ENCODE measurements around the gene NCAN. TPM values are rescaled to one million over a fixed set of nuclear protein-coding genes. Genes with fewer than 3 reads are reported as not detected.
A peak's percentile ranks its signal among the peaks of the same experiment; 100 is the strongest.
"Not testable (repeated sequence)": the region's sequence is repeated elsewhere in the genome, so short reads cannot be mapped to it uniquely, and the experiment has no call there.

Gene NCAN
- under 1 TPM; 0.04 to 0.84 (median 0.10) TPM for polyA plus RNA-seq (ENCODE audit: insufficient read length in 10 of 10)
- long read RNA-seq, donor 1 = 0 reads
- long read RNA-seq, donor 2 = 0 reads
- long read RNA-seq, donor 3 = 0 reads
- long read RNA-seq, donor 4 = 0 reads
- long read RNA-seq, donor 5 = 0 reads
- long read RNA-seq, donor 6 = 0 reads
- long read RNA-seq, donor 7 = 0 reads
- long read RNA-seq, donor 8 = 0 reads
- long read RNA-seq, donor 9 = 0 reads

DNA sequence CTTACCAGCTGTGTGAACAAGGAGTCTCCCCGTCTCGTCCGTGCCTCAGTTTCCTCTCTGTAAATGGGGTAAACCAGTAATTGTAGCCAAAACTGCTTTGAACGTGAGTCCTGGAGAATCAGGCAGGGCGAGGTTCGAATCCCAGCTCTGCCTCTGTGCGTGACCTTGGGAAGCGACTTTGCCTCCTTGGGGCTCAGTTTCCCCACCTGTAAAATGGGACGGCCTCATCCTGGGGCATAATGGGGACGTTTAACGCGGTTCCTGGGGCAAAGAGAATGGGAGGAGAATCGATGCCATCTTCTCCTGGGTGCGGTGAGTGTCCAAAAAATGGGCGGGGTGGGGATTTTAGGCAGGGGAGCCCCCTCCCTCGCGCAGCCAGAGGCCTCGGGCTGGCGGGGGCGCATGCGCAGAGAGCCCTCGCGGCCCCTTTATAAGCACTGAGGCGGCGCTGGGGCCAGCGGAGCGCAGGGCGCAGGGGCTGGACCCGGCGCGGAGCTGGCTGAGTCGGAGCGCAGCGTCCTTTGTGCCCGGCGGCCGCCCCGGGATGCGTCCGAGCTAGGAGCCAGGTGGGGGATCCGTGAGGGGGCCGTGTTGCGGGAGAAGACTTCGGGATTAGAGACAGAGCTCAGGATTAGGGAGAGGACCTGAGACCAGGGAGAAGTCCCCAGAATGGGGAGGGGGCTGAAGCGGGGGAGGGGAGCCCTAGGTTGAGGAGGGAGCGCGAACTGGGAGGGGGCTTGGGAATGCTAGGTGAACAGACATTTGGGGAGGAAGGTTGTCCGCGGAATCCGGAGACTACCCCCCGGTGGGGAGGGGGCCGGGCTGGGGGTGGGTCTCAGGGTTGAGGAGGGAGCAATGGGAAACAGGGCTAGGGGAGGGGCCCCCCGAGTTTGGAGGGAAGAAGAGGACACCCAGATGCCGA lies at the start of gene NCAN:
Gene NCAN, plus strand, starts transcription at position 460 of the 922 bp plus-strand sequence. CDS start 4,996 bp downstream, outside the sequence.
- no peak for DNase-seq

DNA sequence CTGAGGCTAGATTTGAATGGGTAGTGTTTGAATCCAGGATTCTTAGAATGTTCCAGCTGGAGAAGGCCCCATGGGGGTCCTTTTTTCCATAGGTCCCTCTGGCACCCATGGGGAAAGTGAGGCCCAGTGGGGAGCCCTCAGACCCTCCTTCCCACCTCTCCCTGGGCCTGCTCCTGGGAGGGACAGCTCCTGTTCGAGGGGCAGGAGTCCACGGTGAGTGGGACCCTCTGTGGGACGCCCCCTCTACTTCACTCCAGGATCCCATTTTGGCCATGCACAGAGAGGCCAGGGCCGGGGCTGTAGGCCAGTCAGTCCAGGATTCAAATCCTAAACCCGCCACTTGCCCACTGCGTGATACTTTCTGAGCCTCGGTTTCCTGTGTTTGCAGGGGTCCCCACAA lies 49.3 kb upstream of the NCAN start:
- DNase-seq = no peak

DNA sequence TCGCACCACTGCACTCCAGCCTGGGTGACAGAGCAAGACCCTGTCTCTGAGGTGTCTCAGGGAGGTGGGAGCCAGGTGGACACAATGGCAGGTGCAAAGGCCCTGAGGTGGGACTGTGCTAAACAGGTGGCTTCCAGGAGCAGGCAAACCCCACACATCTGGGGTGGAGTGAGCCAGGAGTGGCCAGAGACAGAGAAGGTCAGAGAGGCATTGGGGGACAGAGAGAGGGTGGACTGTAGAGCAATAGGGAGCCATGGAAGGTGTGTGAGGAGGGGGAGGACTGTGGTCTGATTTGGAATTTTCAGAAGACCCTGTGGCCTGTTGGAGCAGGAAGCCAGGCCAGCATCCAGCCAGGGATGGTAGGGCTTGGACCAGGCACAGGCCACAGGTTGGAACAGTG lies 46.4 kb upstream of the NCAN start:
- DNase-seq = no peak

DNA sequence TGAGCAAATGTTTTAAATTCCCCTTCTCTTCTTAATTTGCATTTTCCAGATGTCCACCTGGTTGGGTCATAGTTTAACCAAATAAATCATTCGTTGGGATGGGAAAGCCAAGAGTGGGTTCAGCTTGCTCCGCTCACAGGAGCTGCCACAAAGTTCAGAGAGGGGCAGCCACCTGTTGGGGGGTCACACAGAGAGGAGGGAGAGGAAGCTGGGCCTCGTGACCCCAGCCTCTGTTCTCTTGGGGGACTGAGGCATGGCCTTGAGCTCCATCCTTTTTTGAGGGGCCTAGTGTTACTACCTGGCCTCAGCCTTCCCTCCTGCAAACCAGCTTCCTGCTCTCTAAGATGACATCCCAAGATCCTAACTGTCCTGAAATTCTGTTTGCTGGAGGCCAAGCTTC lies 44.1 kb upstream of the NCAN start:
- DNase-seq = no peak

DNA sequence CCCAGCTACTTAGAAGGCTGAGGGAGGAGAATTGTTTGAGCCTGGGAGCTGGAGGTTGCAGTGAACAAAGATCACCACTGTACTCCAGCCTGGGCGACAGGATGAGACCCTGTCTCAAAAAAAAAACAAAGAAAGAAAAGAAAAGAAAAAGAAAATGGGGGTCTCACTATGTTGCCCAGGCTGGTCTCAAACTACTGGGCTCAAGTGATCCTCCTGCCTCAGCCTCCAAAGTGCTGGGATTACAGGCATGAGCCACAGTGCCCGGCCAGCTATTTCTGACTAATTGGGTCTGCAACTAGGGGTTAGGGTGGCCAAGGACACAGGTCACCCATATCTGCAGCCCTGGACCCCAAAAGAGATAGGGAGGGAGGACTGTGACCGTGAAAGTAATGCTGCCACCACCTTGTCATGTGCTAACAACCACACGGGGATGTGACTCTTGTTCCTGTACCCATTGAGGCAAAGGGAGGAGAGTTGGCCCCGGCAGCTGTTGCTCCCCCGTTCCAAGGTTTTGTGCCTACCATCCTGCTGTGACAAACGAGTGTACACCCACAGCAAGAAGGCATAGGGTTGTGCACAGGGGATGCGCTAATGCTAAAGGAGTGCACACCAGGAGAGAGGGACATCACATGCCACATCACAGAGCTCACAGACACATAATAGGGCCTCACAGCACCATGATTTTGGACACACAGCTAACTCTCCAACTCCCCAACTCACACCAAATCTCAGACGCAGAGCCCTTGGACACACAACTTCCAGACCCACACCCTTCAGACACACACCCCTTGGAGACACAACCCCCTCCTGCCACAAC lies 42.3 kb upstream of the NCAN start:
- DNase-seq = no peak

DNA sequence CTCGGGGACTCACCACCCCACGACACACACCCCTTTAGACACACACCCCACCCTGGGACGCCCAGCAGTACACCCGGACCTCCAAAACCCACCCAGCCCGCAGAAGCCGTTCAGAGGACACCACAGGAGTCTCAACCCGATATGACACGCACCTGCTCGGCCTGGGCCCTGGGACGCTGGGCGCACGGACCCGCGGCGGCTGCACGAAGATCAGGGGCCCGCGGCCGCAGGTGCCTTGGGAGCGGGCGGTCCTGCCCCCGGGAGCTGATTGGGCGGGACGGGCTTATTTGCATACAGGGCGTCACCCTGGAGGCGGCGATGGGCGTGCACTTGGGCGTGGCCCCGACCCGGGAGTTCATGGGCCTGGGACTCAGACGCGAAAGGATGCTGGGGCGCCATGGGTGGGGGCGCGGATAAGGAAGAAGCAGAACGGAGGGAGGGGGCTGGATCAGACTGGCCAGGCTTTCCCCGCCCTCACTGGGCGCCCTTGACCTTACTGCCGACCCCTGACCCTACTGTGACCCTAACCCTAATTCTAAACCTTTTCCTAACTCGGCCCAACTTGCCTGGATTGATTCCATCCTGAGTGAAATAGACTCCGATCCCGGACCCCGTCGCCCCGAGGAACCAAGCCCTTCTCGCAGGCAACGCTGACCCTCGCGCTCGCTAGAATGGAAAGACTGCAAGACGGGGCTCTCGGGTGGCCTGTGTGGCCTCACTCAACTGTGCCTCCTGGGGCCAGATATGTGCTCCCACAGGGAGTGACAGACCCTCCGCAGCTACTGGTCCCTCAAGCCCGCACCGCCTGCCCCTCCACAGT lies 41.5 kb upstream of the NCAN start, which contains the start of gene MEF2B:
Gene MEF2B, minus strand, starts transcription at position 211 of the 820 bp plus-strand sequence. CDS start 19,528 bp downstream, outside the sequence.
- DNase-seq = peak; percentile 45 to 72 (median 61)

DNA sequence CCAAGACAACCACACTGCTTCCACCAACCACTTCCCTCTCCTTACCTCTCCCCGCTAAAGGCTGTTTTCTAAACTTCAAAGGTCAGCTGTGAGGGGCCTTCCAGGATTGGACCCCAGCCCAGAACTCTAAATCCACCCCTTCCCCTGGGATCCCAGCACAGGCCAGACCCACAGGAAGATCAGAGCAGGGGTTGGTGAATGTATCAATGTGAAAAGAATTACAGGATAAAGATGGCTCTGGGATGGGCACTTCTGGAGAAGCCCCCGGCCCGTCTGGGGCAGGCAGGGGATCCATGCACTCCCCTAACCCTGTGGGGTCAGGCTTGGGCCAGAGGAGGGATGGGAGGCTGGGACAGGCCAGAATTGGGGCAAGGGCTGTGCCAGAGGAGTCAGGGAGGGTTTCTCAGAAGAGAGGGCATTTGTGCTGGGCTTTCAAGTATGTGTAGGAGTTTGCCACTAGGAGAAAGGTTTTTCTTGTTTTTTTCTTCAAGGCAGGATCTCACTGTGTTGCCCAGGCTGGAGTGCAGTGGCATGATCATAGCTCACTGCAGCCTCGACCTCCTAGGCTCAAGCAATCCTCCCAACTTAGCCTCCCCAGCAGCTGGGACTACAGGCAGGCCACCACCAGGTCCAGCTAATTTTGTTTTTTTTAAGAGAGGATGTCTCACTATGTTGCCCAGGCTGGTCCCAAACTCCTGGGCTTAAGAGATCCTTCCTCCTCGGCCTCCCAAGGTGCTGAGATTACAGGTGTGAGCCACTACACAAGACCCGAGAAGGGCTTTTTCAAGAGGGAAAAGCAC lies 40.7 kb upstream of the NCAN start:
- DNase-seq = peak in 1 of 3 donors; percentile 35

DNA sequence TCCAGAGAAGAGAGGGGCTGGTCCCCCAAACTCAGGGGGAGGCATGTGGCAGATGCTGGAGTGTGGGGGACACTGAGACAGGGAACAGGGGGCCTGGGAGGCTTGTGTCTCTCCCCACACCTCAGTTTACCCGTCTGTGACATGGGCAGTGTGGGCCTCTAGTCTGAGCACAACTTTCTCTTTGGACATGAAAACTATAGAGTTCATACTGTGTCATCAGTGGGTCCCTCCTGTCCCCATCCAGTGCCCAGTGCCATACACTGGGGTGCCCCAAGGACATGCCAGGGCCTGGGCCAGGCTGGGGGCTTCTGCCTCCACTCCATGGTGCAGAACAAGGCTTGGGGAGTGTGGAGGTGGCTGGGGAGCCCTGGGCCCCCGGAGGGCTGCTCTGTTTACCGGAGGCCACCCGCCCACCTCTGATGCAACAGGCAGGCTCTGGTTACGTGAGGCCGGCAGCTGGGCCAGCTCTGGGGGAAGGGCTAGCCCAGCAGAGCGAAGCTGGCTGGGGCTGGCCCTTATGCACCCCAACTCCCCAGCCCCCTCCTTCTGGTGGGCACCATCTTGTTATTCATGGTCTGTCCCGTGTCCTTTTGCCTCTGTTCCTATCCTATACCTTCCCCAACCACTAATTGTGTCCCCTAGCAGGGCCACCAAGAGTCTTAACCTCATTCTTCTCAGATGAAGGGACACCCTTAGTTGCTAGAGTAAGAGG lies 39.8 kb upstream of the NCAN start:
- peak in 2 of 3 donors; percentile 29 to 31 for DNase-seq

DNA sequence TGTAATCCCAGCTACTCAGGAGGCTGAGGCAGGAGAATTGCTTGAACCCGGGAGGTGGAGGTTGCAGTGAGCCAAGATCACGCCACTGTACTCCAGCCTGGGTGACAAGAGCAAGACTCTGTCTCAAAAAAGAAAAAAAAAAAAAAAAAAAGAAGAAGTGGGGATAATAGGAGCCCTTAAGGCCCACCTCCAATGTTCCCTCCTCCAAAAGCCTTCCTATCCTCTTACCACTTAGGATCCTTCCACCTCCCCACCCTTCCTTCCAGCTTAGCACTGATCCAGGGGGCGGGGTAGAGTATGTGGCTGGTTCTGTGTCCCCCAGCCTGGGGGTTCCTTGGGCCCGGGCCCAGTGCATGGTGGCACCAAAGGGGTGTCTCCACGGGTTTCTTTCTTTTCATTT lies 38.5 kb upstream of the NCAN start:
- DNase-seq = not testable (repeated sequence)

DNA sequence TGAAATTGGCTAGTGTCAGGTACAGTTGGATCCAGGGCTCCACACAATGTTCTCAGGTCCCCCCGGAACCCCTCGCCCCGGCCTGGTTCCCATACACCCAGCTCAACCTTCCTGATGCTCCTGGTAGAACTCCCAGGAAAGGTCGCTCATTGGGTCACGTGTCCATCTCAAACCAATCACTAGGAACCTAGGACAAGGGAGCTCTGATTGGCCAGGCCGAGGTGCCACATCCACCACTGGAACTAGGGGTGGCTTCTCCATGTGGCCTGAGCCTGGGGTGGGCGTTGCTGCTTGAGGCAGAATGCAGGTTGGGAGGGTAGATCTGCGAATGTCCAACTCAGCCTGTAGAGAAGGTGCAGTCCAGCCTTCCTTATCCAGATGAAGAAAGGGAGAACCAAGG lies 34.8 kb upstream of the NCAN start:
- no peak for DNase-seq

DNA sequence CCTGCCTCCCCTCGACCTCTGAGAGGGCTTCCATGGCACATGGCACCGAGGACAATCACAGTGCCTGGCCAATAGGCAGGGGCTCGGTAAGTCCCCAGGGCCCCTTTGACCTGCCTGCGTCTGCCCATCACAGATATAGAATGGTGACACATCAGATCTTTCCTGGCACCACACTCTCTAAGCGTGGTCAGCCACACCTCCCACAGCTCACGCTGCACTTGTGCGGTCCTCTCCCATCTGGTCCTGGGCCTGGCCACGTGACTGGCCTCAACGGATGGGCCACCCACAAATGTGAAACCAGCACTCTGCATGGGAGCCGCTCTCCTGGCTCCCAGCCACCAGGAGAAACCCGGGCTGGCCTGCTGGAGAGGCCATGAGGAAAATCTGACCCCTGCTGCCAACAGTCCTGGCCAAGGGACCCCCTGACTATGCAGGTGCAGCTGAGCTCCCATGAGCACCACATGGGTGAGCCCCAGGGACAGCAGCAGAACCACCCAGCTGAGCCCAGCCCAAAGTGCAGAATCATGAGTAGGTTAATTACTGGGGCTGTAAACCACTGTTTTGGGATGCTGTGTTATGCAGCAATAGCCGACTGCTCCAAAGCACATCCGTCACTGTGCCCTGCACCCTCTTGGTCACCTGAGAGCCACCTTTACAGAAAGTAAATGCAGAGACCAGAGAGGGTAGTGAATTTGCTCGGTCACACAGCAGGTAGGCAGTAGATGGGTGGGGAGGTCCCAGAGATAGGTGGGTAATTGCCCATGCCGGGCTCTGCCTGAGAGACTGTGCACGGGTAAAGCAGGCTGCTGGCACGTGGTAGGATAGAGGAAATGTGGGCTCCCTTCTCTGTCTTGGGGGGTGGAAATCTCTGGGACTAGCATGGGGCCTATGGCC lies 32.0 kb upstream of the NCAN start:
- no peak for DNase-seq

DNA sequence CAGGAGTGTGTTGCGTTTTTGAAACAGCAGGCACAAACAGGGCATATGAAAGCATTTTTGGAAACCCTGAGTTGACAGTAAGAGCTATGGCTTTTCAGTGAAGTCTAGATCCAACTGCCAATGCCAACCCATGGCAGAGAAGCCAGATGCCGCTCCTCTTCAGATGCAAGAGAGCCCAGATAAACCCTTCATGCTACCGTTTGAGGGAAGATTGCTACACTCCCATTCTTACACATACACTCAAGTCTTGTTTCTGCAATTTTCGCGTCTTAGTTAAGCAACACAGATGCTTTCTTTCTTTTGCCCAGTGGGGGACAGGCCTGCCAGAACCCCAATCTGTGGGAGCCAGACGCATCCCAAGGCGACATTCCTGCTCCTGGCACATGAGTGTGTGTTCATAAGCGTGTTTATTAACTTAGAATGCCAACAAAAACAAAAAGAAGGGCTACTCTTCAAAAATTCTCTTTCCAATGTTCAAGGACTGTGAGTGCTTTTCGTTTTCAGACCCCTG lies 30.2 kb upstream of the NCAN start:
- no peak for DNase-seq

DNA sequence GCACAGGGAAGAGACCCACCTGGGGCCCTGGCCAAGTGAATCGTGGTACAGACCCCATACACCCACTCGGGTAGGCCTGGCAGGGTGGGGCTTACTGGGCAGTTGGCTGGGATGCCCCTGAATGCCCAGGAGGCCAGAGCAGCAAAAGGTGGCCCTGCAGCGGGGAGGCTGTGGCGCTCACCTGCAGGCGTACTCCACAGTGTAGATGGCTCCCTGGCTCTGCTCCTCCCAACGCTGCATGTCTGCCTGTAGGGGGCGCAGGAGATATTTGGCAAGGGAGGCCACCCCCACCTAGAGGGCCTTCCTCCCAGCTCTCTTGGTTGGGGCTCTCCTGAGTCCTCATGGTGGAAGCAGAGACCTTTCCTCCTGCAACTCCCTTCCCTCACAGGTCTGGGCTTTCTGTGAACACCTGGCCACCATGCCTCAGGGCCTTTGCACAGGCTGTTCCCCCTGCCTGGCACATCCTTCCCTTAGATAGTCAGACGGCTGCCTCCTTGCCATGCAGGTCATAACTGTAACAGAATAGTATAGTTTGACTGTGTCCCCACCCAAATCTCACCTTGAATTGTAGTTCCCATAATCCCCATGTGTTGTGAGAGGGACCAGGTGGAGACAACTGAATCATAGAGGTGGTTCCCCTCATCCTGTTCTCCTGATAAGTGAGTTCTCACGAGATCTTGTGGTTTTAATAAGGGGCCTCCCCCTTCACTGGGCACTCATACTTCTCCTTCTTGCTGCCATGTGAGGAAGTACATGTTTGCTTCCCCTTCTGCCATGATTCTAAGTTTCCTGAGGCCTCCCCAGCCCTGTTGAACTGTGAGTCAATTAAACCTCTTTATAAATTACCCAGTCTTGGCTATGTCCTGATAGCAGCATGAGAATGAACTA lies 25.7 kb upstream of the NCAN start:
- DNase-seq = no peak

DNA sequence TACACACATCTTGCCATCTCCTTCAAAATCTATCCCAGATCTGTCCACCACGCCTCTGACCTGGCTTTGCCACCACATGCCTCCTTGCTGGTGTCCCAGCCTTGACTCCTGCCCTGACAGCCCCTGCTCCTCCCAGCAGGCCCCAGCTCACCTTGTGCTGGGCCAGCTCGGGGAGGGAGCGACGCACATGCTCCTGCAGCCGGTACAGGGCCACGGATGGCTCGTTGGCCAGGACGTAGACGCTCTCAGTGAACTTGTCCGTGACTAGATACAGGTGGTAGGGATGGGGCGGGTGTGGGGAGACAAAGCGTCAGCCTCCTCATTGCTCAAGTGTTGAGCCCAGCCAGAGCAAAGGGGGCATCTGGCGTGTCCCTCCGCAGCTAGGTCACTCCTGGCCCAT lies 25.0 kb upstream of the NCAN start:
- no peak for DNase-seq

DNA sequence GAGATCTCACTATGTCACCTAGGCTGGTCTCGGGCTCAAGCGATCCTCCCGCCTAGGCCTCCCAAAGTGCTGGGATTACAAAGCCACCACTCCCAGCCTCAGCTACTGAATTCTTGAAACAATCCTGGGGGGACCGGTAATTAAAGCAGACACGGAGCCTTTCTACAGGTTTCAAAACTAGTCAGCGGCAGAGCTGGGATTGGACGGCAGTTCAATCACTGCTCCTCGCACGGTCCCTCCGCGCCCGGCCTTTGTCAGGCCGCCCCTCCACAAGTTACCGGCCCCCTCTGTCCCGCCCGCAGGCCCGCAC lies 20.0 kb upstream of the NCAN start:
- DNase-seq = no peak

DNA sequence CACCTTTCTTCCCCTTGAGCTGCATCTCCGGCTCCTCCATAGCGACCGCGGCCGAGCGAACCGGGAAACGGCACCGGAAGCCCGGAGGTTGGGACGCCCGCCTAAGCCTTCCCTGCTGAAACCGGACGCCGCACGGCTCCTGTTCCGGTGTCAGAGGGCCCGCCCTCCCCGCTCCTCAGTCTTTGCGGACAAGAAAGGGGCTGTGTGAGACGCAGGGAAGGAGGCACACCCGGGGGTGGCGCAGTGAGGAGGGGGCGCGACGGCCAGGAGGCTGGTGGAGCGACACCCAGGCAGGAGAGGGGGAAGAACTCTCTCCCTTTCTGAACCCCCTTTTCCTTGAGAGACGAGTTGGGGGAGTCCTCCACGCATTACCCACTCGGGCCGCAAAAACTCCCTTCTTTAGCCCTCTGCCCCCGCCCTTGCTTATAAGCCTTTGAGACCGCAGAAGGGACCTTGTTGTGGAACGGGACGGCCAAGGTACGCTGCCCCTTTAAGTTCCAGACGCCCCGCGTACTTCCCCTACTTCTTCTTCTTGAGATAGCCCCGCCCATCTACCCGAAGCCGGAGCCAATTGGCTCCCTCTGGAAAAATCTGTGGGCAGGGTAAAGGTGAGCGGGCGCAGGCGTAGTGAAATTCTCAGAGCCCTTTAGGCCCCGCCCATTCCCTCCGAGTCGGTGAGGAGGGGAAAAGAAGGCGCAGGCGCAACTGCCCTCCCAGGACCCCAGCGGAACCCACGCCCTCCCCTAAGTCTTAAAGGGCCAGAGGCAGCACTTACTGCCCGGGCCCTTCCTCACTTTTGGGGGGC lies 19.5 kb upstream of the NCAN start, which contains the start of the genes BORCS8 and RFXANK:
Gene BORCS8, minus strand, starts transcription at position 75 of the 805 bp plus-strand sequence. Its CDS starts 35 bp downstream, at position 40.
Gene RFXANK, plus strand, starts transcription at position 181 of the 805 bp plus-strand sequence. CDS start 1,689 bp downstream, outside the sequence.
- DNase-seq = peak; percentile 100
